PC-3 (cell line): Measurements from ENCODE around the gene LYZ. TPM values are rescaled to one million over a fixed set of nuclear protein-coding genes. Genes with fewer than 3 reads are reported as not detected.

Source experiments
- ATAC-seq: fragments of 200-7000 bp; cut with Tn5 transposase; 2 replicates; pipeline ENCODE4 v1.9.1; 2020; ENCODE audit warnings: mild to moderate bottlenecking, moderate library complexity
- BruUV-seq: library from RNA; stranded (reverse); fragments of 400-500 nt; replicated peaks from 2 replicates; lab custom pipeline; 2021; lab: Mats Ljungman, UMichigan
- CTCF ChIA-PET: fragments of 300-600 bp; sonication (Branson Sonifier 250); formaldehyde crosslinking; loops from one replicate; lab custom pipeline; 2022; ENCODE audit warnings: antibody characterized with exemption; lab: Charles Lee
- POLR2A ChIA-PET: fragments of 300-600 bp; sonication (Branson Sonifier 250); formaldehyde crosslinking; loops from one replicate; lab custom pipeline; 2022; ENCODE audit warnings: antibody characterized with exemption; ENCODE audit not compliant: unreplicated experiment; lab: Charles Lee
- DNase-seq: peaks from one replicate; pipeline ENCODE4 v3.0.0-alpha.2; 2015
- H2AFZ ChIP-seq: fragments of 300-600 bp; sonication (generic); 2 replicates; pipeline ENCODE4 v1.6.0; 2016; ENCODE audit warnings: antibody characterized with exemption, low read length
- H3F3A ChIP-seq: fragments of 300-600 bp; sonication (generic); one replicate; pipeline ENCODE4 v1.6.0; 2017; ENCODE audit warnings: antibody characterized with exemption, low read length, control low read depth, mild to moderate bottlenecking; ENCODE audit not compliant: unreplicated experiment
- H3K27ac ChIP-seq: fragments of 300-600 bp; sonication (generic); 2 replicates; pipeline ENCODE4 v1.5.1; 2016; ENCODE audit warnings: mild to moderate bottlenecking, low read length
- H3K27me3 ChIP-seq: fragments of 300-600 bp; sonication (generic); 2 replicates; pipeline ENCODE4 v1.6.1; 2016; ENCODE audit warnings: low read length, mixed read lengths
- H3K36me3 ChIP-seq: fragments of 300-600 bp; sonication (generic); 2 replicates; pipeline ENCODE4 v1.6.1; 2016; ENCODE audit warnings: low read depth, mixed run types, low read length, mixed read lengths
- H3K4me1 ChIP-seq: fragments of 300-600 bp; sonication (generic); 2 replicates; pipeline ENCODE4 v1.5.1; 2016; ENCODE audit warnings: low read length; ENCODE audit not compliant: insufficient read depth
- H3K4me2 ChIP-seq: fragments of 300-600 bp; sonication (generic); 2 replicates; pipeline ENCODE4 v1.6.0; 2016; ENCODE audit warnings: low read length
- H3K4me3 ChIP-seq: fragments of 300-600 bp; sonication (generic); 2 replicates; pipeline ENCODE4 v1.5.1; 2016; ENCODE audit warnings: mild to moderate bottlenecking, low read length, mixed read lengths
- H3K79me2 ChIP-seq: fragments of 300-600 bp; sonication (generic); 2 replicates; pipeline ENCODE4 v1.6.1; 2017; ENCODE audit warnings: low read length, mixed read lengths
- H3K9ac ChIP-seq: fragments of 300-600 bp; sonication (generic); 2 replicates; pipeline ENCODE4 v1.6.0; 2016; ENCODE audit warnings: mild to moderate bottlenecking, low read length
- H3K9me2 ChIP-seq: fragments of 300-600 bp; sonication (generic); replicated peaks from 2 replicates; pipeline ENCODE4 v1.6.1; 2016; ENCODE audit warnings: mixed run types, low read length, mixed read lengths
- H3K9me3 ChIP-seq: fragments of 300-600 bp; sonication (generic); 2 replicates; pipeline ENCODE4 v1.6.1; 2016; ENCODE audit warnings: low read length, mixed read lengths
- H4K20me1 ChIP-seq: fragments of 300-600 bp; sonication (generic); 2 replicates; pipeline ENCODE4 v1.6.1; 2016; ENCODE audit warnings: low read length, mixed read lengths
- CTCF ChIP-seq: fragments of 300-600 bp; sonication (generic); conservative IDR thresholded peaks from 2 replicates; pipeline ENCODE4 v1.5.1; 2017; ENCODE audit warnings: antibody characterized with exemption, low read depth, mild to moderate bottlenecking, low read length
- EZH2 ChIP-seq: fragments of 300-600 bp; sonication (generic); IDR thresholded peaks from one replicate; pipeline ENCODE4 v1.6.1; 2017; ENCODE audit warnings: antibody characterized with exemption, mild to moderate bottlenecking, low read length; ENCODE audit not compliant: unreplicated experiment
- EZH2phosphoT487 ChIP-seq: fragments of 300-600 bp; sonication (generic); IDR thresholded peaks from 2 replicates; pipeline ENCODE4 v1.6.1; 2018; ENCODE audit warnings: mild to moderate bottlenecking, antibody characterized with exemption, low read length, borderline replicate concordance
- intact Hi-C: fragments of 100-400 bp; cut with micrococcal nuclease; formaldehyde crosslinking; loops from 2 replicates; pipeline ENCODE4 v1.9.0; 2023
- total RNA-seq: library from RNA; depleted of rRNA; stranded (reverse); fragments of >200 nt; gene quantifications from 2 replicates; pipeline ENCODE4 v1.2.3, GENCODE V29; 2014

The LYZ gene
- total RNA-seq, 1 experiment from 2014 or later: not detected

DNA sequence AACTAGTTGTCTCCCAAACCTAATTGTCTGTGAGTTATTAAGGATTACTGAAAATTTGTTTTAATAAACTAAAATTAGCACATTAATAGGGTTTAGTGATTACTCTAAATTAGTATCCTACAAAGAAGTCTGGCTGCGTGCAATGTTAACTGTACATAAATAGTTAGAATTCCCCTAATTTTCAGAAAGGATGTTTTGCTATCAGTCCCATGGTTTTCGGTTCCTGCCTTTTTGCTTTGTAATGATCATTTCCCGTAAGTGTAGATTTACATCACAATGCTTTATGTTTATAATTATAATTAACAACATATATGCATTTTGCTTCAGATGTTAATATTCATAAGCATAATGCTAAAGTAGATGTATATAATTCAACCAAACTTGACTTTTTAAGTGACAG, 19.8 kb upstream of the LYZ start:
- Histone ChIP-seq H3K9me2 (no peaks in the 10 kb centered on the region), H3K36me3 (no peaks in the 10 kb centered on the region), H3K27me3 (no peaks in the 10 kb centered on the region), H3F3A (no peaks in the 10 kb centered on the region), H3K4me3 (no peak overlapping the region), H2AFZ (no peak overlapping the region), H3K9ac (no peak overlapping the region), H3K9me3 (no peaks in the 10 kb centered on the region), H3K4me2 (no peak overlapping the region), H3K27ac (no peak overlapping the region), H4K20me1 (no peaks in the 10 kb centered on the region), H3K79me2 (no peaks in the 10 kb centered on the region), H3K4me1 (peaks cover 13% of the 10 kb centered on the region)
- CTCF ChIA-PET: no interaction called here
- BruUV-seq: no TSS peak
- ATAC-seq (no peak), DNase-seq (no peak)
- POLR2A ChIA-PET: no interaction called here
- intact Hi-C loops: no loop called here
- TF ChIP-seq EZH2: no peak
- no peak for TF ChIP-seq CTCF
- TF ChIP-seq EZH2phosphoT487: no peak

GRCh38 chr12:69329669-69330428, 18.3 kb upstream of the LYZ start:
- Histone ChIP-seq H3F3A (no peaks in the 10 kb centered on the region), H3K9ac (no peak overlapping the region), H3K79me2 (no peaks in the 10 kb centered on the region), H3K27ac (no peak overlapping the region), H3K27me3 (no peaks in the 10 kb centered on the region), H2AFZ (peak overlapping the region; percentile 93), H3K9me2 (no peaks in the 10 kb centered on the region), H3K4me3 (peak overlapping the region; percentile 73), H3K4me2 (peak overlapping the region; percentile 82), H3K4me1 (peaks cover 13% of the 10 kb centered on the region), H3K9me3 (no peaks in the 10 kb centered on the region), H3K36me3 (no peaks in the 10 kb centered on the region), H4K20me1 (no peaks in the 10 kb centered on the region)
- BruUV-seq: no TSS peak
- TF ChIP-seq CTCF: no peak
- TF ChIP-seq EZH2phosphoT487: no peak
- TF ChIP-seq EZH2: no peak
- ChIA-PET POLR2A (interaction anchor here (0.9 kb wide), 1 partner anchor 255 kb away, joined by 5 read pairs; the partner anchor contains the start of gene CCT2), CTCF (interaction anchor here (0.5 to 0.9 kb wide), 2 partner anchors 39 to 482 kb away, joined by 3 to 4 read pairs; no protein-coding TSS in a partner anchor)
- ATAC-seq: peak; percentile 25; the same call in 1 of the 2 replicates
- intact Hi-C loops: no loop called here
- peak; percentile 18 for DNase-seq
